MV-4-11 (cell line): Measurements from ENCODE around the gene HOATZ.

Source experiments
- DNase-seq: peaks from one replicate; lab custom pipeline; 2025; lab: John Stamatoyannopoulos, UW

HOATZ gene

DNA sequence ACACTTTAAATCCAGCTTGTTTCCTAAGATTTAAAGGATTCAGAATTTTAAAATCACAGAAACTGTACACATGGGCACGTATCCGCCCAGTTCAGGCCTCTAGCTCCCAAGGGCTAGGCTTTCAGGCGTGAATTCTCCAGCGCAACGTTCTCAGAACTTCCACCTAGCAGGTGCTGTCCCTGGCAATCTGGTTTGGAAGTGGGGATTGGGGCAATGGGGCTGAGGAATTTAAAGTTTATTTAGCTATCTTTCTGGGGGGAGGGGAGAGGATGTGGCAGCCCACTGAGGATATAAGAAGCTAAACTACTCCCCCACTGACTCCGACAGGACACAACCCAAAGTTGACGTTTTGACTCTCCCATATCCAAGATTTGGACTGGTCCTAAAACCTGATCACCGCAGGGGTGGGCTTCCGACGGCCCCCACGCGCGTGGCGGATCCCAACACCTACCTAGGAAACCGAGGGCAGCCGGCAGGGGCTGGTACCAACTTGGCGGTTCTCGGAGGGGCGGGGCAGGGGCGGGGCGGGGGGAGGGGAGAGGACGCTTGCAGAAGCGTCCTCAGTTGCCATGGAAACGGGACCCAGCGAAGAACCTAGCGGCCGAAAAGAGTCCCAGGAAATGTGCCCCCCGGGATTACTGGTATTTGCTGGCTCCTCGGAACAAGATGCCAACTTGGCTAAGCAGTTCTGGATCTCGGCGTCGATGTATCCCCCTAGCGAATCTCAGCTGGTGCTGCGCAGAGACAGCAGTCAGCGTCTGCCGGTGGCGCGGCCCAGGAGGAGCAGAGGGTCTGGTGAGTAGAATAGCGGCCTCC lies at the start of gene HOATZ:
Gene HOATZ (plus strand): TSS at position 563 of the 816 bp plus-strand sequence. CDS start 7 bp downstream, at position 570.
- no peak for DNase-seq

- no peak for DNase-seq
Observed at GRCh38 chr11:111465400-111465799, 49.2 kb upstream of the HOATZ start.

GRCh38 chr11:111466615-111467014 lies 48.0 kb upstream of the HOATZ start:
- DNase-seq = no peak

DNA sequence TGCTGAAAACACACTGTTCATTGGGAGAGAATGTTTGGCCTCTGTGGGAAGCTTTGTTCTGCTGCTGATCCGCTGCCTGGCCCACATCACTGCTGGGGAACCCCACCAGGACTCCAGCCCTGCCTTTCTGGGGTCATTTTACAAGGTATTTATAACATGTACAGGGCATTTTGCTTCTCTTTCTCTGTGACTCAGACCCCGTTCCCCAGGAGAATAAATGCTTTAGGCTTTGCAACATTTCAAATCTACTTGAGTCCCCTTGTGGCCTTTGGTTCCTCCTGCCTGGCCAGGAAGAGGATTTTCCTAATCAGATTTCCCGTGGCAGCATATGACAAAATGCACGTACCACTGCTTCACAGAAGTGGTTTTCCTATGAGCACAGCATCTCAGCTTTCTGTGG lies 45.4 kb upstream of the HOATZ start:
- no peak for DNase-seq

- DNase-seq = no peak
Observed at GRCh38 chr11:111472228-111472627, 42.4 kb upstream of the HOATZ start.

DNA sequence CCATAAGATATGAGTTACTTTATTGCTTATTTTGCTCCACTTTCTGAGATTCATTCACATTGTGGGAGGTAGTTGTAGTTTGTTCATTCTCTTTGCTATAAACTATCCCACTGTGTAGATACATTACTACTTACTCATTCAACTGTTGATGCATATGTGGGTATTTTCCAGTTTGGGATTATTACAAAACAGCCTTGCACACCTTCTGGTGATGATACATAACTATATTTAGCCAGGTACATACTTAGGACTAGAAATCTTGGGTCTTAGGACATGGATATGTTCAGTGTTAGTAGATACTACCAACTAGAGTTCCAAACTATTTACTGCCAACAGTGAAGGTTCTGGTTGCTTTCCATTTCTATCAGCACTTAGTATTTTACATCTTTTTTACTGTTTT lies 40.1 kb upstream of the HOATZ start:
- DNase-seq = no peak

GRCh38 chr11:111476366-111476765 lies 38.2 kb upstream of the HOATZ start:
- DNase-seq = no peak

DNA sequence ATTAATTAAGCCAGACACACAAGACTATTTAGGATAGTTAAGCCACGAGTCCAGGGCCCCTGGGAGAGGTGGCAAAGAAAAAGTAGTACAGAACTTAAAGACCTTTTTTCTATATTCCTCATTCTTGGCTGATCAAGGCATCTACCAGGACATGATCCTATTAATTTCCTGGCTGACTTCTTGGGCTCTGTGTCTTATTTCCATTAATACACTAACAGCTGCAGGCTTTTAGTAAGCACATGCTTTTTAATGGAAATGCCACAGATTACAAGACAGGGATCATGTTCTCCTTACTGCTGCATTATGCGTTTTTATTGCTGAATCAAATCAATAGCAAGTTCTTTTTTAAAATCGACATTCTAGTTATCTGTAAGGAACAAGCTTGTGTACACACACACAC lies 37.6 kb upstream of the HOATZ start:
- no peak for DNase-seq

DNA sequence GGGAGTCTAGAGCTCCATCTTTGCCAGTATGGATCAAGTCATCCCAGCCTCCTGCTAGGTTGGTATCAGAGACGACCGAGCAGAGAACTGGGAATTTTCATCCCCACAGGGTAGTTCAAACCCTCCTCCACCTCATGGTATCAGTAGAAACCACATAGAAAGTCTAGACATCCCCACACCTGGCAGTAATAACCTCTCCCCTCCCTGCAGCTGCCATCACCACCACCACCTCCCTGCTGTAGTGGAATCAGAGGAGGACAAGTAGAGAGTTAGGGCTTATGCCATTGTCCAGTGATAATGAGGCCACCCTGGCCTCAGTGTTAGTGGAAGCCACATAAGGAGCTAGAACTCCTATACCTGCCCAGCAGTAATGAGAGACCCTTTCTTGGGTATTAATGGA lies 36.7 kb upstream of the HOATZ start:
- no peak for DNase-seq

- DNase-seq = no peak
Observed at GRCh38 chr11:111479666-111480065, 34.9 kb upstream of the HOATZ start.

DNA sequence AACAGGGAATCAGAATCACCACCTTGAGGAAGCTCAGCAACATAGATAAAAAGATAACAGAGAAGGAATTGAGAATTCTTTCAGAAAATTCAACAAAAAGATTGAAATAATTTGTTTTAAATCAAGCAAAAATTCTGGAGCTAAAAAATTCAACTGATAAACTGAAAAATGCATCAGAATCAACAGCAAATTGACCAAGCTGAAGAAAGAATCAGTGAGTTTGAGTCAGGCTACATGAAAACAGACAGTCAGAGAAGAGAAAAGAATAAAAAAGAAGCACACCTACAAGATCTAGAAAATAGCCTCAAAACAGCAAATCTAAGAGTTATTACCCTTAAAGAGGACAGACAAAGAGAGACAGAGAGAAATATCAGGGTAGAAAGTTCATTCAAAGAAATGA lies 31.1 kb upstream of the HOATZ start:
- no peak for DNase-seq

DNA sequence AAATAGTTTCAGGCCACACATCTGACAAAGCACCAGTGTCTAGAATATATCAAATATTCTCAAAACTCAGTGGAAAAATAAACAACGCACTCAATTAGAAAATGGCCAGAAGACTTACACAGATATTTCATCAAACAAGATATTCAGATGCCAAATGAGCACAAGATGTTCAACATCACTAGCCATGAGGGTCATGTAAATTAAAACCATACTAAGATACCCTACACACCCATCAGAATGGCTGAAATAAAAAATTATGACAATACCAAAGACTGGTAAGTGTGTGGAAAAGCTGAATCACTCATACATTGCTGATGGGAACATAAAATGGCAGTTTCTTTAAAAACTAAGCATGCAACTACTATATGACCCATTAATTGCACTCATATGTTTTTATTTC lies 24.1 kb upstream of the HOATZ start:
- no peak for DNase-seq

GRCh38 chr11:111494040-111494439 lies 20.5 kb upstream of the HOATZ start:
- DNase-seq = no peak

DNA sequence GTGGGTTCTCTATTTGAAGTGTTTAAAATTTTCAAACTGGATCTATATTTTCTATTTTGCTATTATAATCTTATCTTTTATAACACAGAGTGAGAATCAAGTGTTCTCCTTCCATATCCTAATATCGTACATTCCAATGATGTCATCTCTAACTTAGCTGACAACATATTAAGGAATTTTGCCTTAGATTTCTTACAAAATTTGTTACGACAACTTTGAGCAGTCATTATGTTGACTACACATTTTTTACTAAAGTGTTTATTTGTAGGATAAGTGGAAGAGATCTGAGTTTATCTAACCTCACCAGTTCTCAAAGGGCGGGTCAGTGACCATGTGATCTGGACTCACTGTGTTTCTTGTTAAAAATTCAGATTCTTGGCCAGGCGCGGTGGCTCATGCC lies 15.1 kb upstream of the HOATZ start:
- no peak for DNase-seq

DNA sequence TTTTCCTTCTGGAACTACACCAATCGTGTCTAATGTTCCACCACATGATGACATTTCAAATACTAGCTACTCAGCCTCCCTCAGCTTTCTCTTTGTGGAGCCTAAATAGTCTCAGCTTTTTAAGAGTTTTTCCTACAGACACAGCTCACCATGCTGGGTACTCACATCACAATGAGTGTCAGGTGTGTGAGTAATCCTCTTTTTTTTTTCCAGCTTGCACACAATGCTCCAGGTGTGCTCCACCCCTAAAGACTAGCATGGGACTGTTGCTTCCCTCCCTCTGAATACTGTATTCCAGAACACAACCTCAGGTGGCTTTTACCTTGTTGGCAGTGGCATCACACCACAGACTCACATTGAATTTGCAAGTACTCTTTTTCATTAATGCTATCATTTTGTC lies 14.1 kb upstream of the HOATZ start:
- DNase-seq = no peak

- DNase-seq = no peak
Observed at GRCh38 chr11:111502611-111503010, 12.0 kb upstream of the HOATZ start.

- DNase-seq = no peak
Observed at GRCh38 chr11:111510311-111510710, 4.3 kb upstream of the HOATZ start.

- no peak for DNase-seq
Observed at GRCh38 chr11:111512296-111513239, 2.0 kb upstream of the HOATZ start, which contains the start of gene BTG4. Gene BTG4 (minus strand): TSS chr11:111512386. CDS start chr11:111498776, 13,610 bp downstream.

DNA sequence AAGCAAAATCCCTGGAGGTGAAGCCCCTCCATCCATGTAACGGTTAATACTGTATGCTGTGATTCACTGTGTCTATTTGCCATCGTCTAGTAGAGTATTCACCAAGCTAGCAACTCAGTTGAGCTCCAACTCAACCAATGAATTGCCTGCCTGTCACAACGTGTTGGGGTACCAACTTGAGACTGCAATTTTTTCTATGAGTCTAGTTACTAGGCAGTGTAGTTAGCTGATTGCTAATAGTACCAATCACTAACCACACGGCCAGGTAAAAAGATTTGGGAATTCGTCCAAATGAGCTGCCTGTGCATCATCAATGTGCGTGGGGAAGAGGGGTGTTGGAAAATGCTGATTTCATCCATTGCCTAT lies 1.4 kb upstream of the HOATZ start:
- DNase-seq = no peak

DNA sequence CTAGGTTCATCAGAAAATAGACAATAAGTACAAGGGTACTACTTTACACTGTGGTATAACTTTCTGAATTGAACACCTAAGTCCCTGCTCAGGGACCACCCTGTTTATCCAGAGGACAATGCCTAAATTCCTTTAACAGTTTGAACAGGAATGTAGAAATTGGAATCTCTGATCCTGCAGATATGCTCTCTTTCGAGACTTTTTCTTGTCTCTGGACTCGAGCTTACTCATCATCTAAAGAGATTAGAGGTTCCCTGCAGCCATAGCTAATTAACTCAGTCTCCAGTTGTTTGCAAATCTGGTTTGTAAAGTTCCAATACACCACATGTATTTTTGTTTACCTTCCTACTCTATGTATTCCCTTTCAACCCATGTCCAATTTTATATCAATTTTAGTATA lies 1.0 kb downstream of the HOATZ start:
- DNase-seq = no peak

- no peak for DNase-seq
Observed at GRCh38 chr11:111518668-111519067, 4.1 kb downstream of the HOATZ start.

DNA sequence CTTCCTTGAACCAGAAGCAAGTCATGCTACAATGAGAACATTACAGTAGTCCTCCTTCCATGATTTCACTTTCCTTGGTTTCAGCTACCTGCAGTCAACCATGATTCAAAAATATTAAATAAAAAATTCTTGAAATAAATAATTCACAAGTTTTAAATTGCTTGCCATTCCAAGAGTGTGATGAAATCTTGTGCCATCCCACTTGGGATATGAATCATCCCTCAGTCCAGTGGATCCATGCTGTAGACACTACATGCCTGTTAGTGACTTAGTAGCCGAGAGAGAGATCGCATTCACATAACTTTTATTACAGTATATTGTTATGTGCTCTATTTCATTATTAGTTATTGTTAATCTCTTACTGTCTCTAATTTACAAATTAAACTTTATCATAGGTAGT lies 6.0 kb downstream of the HOATZ start:
- no peak for DNase-seq

DNA sequence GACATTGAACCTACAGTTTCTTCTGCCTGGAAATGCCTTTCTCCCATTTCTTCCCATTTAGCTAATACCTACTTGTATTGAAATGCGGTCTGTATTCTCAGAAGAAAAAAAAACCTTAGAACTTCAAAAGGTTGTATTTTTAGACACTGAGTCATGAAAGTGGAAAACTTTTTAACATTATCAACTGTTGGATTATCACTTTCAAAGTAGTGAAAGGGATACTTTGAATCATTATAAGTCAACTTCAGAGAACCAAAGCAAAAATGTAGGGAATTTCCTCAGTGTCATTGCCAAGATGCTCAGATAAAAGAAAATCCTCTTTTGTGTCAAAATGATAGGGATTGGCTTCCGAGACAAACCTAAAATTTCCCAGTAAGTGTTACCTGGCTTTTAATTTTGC lies 6.6 kb downstream of the HOATZ start:
- DNase-seq = no peak
